ENCODE measurements around the gene MAP4. TPM values are rescaled to one million over a fixed set of nuclear protein-coding genes. Genes with fewer than 3 reads are reported as not detected.

Gene MAP4
- total RNA-seq, 1 donor from 2014 or later, result 142 TPM

- TF ChIP-seq POLR2A (IDR thresholded peaks at IDR 0.05) (no peak), CTCF (IDR thresholded peaks at IDR 0.05) (no peak), POLR2AphosphoS5 (IDR thresholded peaks at IDR 0.05; ENCODE audit: insufficient read depth in 1 of 2, low read depth in 1 of 2) (no peak)
- no peak overlapping the region for H3K27ac ChIP-seq
Measured at GRCh38 chr3:48057521-48057920, 41.3 kb upstream of the MAP4 start.

GRCh38 chr3:48047841-48048464 is 31.7 kb upstream of the MAP4 start:
- no peak overlapping the region for H3K27ac ChIP-seq
- no peaks in the 10 kb centered on the region for H3K4me1 ChIP-seq
- no peak overlapping the region for H3K4me3 ChIP-seq
- H3K9me3 ChIP-seq, result no peaks in the 10 kb centered on the region
- DNase-seq (ENCODE audit: extremely low spot score in 2 of 2), result no peak
- no peaks in the 10 kb centered on the region for H3K36me3 ChIP-seq
- intact Hi-C loops (cut with DNase I), result no loop called here
- TF ChIP-seq CTCF (IDR thresholded peaks at IDR 0.05) (no peak), POLR2AphosphoS5 (IDR thresholded peaks at IDR 0.05; ENCODE audit: insufficient read depth in 1 of 2, low read depth in 1 of 2) (no peak)
- H3K27me3 ChIP-seq, result no peaks in the 10 kb centered on the region

More at GRCh38 chr3:48057521-48057920, 41.3 kb upstream of the MAP4 start:
- no peaks in the 10 kb centered on the region for H3K27me3 ChIP-seq
- no peaks in the 10 kb centered on the region for H3K36me3 ChIP-seq
- H3K4me3 ChIP-seq, result no peak overlapping the region
- DNase-seq (ENCODE audit: extremely low spot score in 2 of 2), result no peak
- intact Hi-C loops (cut with DNase I), result no loop called here
- no peaks in the 10 kb centered on the region for H3K9me3 ChIP-seq
- peaks cover 27% of the 10 kb centered on the region for H3K4me1 ChIP-seq

GRCh38 chr3:48042071-48042760 is 26.0 kb upstream of the MAP4 start:
- no peak overlapping the region for H3K4me3 ChIP-seq
- intact Hi-C loops (cut with DNase I), result no loop called here
- H3K9me3 ChIP-seq, result no peaks in the 10 kb centered on the region
- TF ChIP-seq CTCF (IDR thresholded peaks at IDR 0.05), result no peak
- no peak overlapping the region for H3K27ac ChIP-seq
- DNase-seq (ENCODE audit: extremely low spot score in 2 of 2), result no peak
- H3K36me3 ChIP-seq, result no peaks in the 10 kb centered on the region
- peaks cover 29% of the 10 kb centered on the region for H3K4me1 ChIP-seq
- no peaks in the 10 kb centered on the region for H3K27me3 ChIP-seq

GRCh38 chr3:48039487-48040190 is 23.4 kb upstream of the MAP4 start:
- Histone ChIP-seq H3K9me3 (no peaks in the 10 kb centered on the region), H3K4me3 (no peak overlapping the region), H3K27me3 (no peaks in the 10 kb centered on the region), H3K27ac (peak overlapping the region; percentile 25), H3K4me1 (peaks cover 33% of the 10 kb centered on the region), H3K36me3 (no peaks in the 10 kb centered on the region)
- no peak for DNase-seq (ENCODE audit: extremely low spot score in 2 of 2)
- no peak for TF ChIP-seq POLR2AphosphoS5 (IDR thresholded peaks at IDR 0.05; ENCODE audit: insufficient read depth in 1 of 2, low read depth in 1 of 2)
- TF ChIP-seq POLR2A (IDR thresholded peaks at IDR 0.05), result no peak
- TF ChIP-seq CTCF (IDR thresholded peaks at IDR 0.05), result no peak
- intact Hi-C loops (cut with DNase I), result no loop called here
